Mesenchymal stem cell (in vitro differentiated cells and primary cell): ENCODE results near the gene DNASE2.

Experiments used
- DNase-seq: peaks from one replicate; pipeline ENCODE4 v3.0.0-alpha.2; 2013
- H2AFZ ChIP-seq: one replicate; pipeline ENCODE4 v1.6.1; 2013; ENCODE audit warnings: low read depth, mild to moderate bottlenecking, control low read depth, inconsistent platforms, low read length, moderate library complexity
- H2AK5ac ChIP-seq: 2 replicates; pipeline ENCODE4 v1.6.1; 2013; ENCODE audit warnings: low read length, moderate library complexity, mild to moderate bottlenecking, inconsistent platforms; ENCODE audit not compliant: severe bottlenecking
- H2BK120ac ChIP-seq: one replicate; pipeline ENCODE4 v1.6.1; 2013; ENCODE audit warnings: low read depth, mild to moderate bottlenecking, inconsistent platforms, low read length, moderate library complexity
- H2BK12ac ChIP-seq, 2 experiments: one replicate each; pipeline ENCODE4 v1.6.1; 2013; ENCODE audit warnings: inconsistent platforms in 2 of 2, low read length in 2 of 2, mild to moderate bottlenecking in 2 of 2, moderate library complexity in 2 of 2, control low read depth in 1 of 2
- H2BK15ac ChIP-seq: one replicate; pipeline ENCODE4 v1.6.1; 2013; ENCODE audit warnings: mild to moderate bottlenecking, low read depth, inconsistent platforms; ENCODE audit not compliant: poor library complexity, severe bottlenecking
- H2BK5ac ChIP-seq: 2 replicates; pipeline ENCODE4 v1.6.1; 2013; ENCODE audit warnings: low read depth, mild to moderate bottlenecking, low read length, control low read depth, inconsistent platforms; ENCODE audit not compliant: poor library complexity, severe bottlenecking
- H3K14ac ChIP-seq, 2 experiments: one replicate each; pipeline ENCODE4 v1.6.1; 2013; ENCODE audit warnings: inconsistent platforms in 2 of 2, low read length in 2 of 2, control low read depth in 1 of 2, mild to moderate bottlenecking in 1 of 2, moderate library complexity in 1 of 2
- H3K18ac ChIP-seq, 2 experiments: one replicate each; pipeline ENCODE4 v1.6.1; 2013; ENCODE audit warnings: inconsistent platforms in 2 of 2, low read length in 2 of 2, control low read depth in 1 of 2, low read depth in 1 of 2, mild to moderate bottlenecking in 1 of 2
- H3K23ac ChIP-seq, 2 experiments: one replicate each; pipeline ENCODE4 v1.6.1; 2013; ENCODE audit warnings: inconsistent platforms in 2 of 2, low read length in 2 of 2, mild to moderate bottlenecking in 2 of 2, moderate library complexity in 2 of 2, control low read depth in 1 of 2
- H3K27ac ChIP-seq: 2 replicates; pipeline ENCODE4 v1.5.1; 2013; ENCODE audit warnings: mild to moderate bottlenecking, moderate library complexity, low read length, control low read depth, inconsistent platforms; ENCODE audit not compliant: poor library complexity, severe bottlenecking
- H3K27me3 ChIP-seq, 2 experiments: 2 replicates each; pipeline versions ENCODE4 v1.6.1 to v1.7.0; 2013; ENCODE audit warnings: low read length in 2 of 2, mild to moderate bottlenecking in 2 of 2, moderate library complexity in 2 of 2, control low read depth in 1 of 2, inconsistent platforms in 1 of 2; ENCODE audit not compliant: control insufficient read depth in 1 of 2, insufficient read depth in 1 of 2
- H3K36me3 ChIP-seq, 2 experiments: 2 replicates each; pipeline versions ENCODE4 v1.6.1 to v1.7.0; 2013; ENCODE audit warnings: low read length in 2 of 2, control low read depth in 1 of 2, inconsistent platforms in 1 of 2, low read depth in 1 of 2, mild to moderate bottlenecking in 1 of 2; ENCODE audit not compliant: insufficient read depth in 2 of 2, control insufficient read depth in 1 of 2
- H3K4ac ChIP-seq, 2 experiments: one replicate each; pipeline ENCODE4 v1.6.1; 2013; ENCODE audit warnings: inconsistent platforms in 2 of 2, low read length in 2 of 2, mild to moderate bottlenecking in 2 of 2, moderate library complexity in 2 of 2, control low read depth in 1 of 2, low read depth in 1 of 2
- H3K4me1 ChIP-seq: 2 replicates; pipeline ENCODE4 v1.6.1; 2013; ENCODE audit warnings: low read depth, low read length, control low read depth; ENCODE audit not compliant: control insufficient read depth, insufficient read depth
- H3K4me2 ChIP-seq: 2 replicates; pipeline ENCODE4 v1.6.1; 2013; ENCODE audit warnings: low read length, mild to moderate bottlenecking, inconsistent platforms; ENCODE audit not compliant: poor library complexity, severe bottlenecking
- H3K4me3 ChIP-seq, 2 experiments: 2 replicates each; pipeline versions ENCODE4 v1.5.1 to v1.7.0; 2013; ENCODE audit warnings: low read length in 2 of 2, mild to moderate bottlenecking in 2 of 2, control low read depth in 1 of 2, low read depth in 1 of 2; ENCODE audit not compliant: insufficient read depth in 1 of 2
- H3K79me1 ChIP-seq: replicated peaks from 2 replicates; pipeline ENCODE4 v1.6.1; 2013; ENCODE audit warnings: mild to moderate bottlenecking, control low read depth, low read length, inconsistent platforms; ENCODE audit not compliant: poor library complexity, severe bottlenecking
- H3K9ac ChIP-seq: 2 replicates; pipeline ENCODE4 v1.7.0; 2013; ENCODE audit warnings: mild to moderate bottlenecking, low read length, moderate library complexity
- H3K9me3 ChIP-seq: 2 replicates; pipeline ENCODE4 v1.7.0; 2013; ENCODE audit warnings: mild to moderate bottlenecking, low read length; ENCODE audit not compliant: control insufficient read depth
- H4K8ac ChIP-seq: one replicate; pipeline ENCODE4 v1.6.1; 2013; ENCODE audit warnings: inconsistent platforms, mild to moderate bottlenecking, low read length, moderate library complexity
- H4K91ac ChIP-seq: one replicate; pipeline ENCODE4 v1.6.1; 2013; ENCODE audit warnings: mild to moderate bottlenecking, low read length, inconsistent platforms
- WGBS: methylation state at CpG from one replicate; pipeline ENCODE4 v1.1.7; 2013; ENCODE audit warnings: mixed read lengths; 5-methylcytosine and 5-hydroxymethylcytosine counted together

Gene DNASE2

DNA sequence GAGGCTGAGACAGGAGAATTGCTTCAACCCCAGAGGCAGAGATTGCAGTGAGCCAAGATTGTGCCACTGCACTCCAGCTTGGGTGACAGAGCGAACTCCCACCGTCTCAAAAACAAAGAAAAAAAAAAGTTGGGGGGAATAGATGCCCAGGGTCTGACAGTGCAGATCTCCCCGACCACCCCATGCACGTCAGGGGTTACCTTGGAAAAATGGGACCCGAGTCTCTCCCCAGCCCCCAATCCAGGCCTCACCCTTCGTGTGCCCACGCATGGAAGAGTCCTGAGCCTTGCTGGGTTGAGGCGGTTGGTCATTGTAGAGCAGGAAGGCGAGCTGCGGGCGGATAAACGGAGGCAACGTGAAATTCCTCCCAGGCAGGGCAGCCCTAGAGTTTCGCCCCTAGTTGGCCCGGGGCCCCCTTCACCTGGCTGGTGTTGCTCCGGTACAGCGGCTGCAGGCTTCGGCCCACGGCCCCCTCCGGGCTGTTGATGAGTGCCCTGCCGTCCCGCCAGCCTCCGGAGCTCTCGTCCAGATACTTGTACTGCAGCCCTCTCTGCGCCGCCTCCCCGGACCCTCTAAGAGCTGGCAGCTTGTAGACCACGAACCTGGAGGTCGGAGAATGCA is 588 bp downstream of the DNASE2 start:
- Histone ChIP-seq H3K9me3 (peaks cover 7% of the 10 kb centered on the region), H4K8ac (peak overlapping the region; percentile 93), H3K4ac (no peak overlapping the region), H3K36me3 (peaks cover 5 to 11% of the 10 kb centered on the region in 2 experiments), H2BK15ac (no peak overlapping the region), H2AFZ (peak overlapping the region; percentile 94), H3K18ac (peak overlapping the region; percentile 81 to 83), H2BK5ac (no peak overlapping the region), H3K4me3 (peak overlapping the region; percentile 68 to 96), H2AK5ac (no peak overlapping the region), H3K27ac (no peak overlapping the region), H2BK12ac (peak overlapping the region in 1 of 2 experiments; percentile 18), H3K4me2 (peak overlapping the region; percentile 94), H3K79me1 (no peaks in the 10 kb centered on the region), H3K27me3 (peaks cover 16 to 18% of the 10 kb centered on the region in 2 experiments), H3K23ac (no peak overlapping the region), H3K14ac (peak overlapping the region in 1 of 2 experiments; percentile 9), H3K9ac (peak overlapping the region; percentile 92), H3K4me1 (peaks cover 14% of the 10 kb centered on the region), H2BK120ac (no peak overlapping the region), H4K91ac (peak overlapping the region; percentile 67)
- DNase-seq = no peak
- 17% methylated on average over 28 of the region's 29 CpGs for WGBS

DNA sequence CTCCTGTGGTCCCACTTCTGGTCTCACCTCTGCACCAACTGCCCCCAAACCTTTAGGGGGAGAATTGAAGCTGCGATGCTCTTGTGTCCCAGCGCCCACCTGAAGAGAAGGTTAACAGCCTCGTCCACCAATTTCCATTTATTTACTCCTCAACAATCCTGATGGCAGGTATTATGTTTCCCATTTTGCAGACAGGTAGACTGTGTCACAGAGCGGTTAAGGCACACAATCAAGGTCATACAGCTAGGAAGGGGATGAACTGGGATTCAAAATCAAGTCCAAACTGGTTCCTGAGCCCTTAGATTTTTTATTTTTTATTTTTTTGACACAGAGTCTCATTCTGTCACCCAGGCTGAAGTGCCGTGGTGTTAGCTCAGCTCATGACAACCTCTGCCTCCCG is 6.2 kb downstream of the DNASE2 start:
- no peak overlapping the region for H3K14ac ChIP-seq
- no peak overlapping the region for H3K18ac ChIP-seq
- H3K4me3 ChIP-seq = no peak overlapping the region
- no peak for DNase-seq
- no peak overlapping the region for H4K91ac ChIP-seq
- H3K9me3 ChIP-seq = no peaks in the 10 kb centered on the region
- H4K8ac ChIP-seq = no peak overlapping the region
- no peaks in the 10 kb centered on the region for H3K79me1 ChIP-seq
- H2AK5ac ChIP-seq = no peak overlapping the region
- H3K27ac ChIP-seq = no peak overlapping the region
- no peak overlapping the region for H2BK15ac ChIP-seq
- H3K27me3 ChIP-seq = peaks cover 0 to 7% of the 10 kb centered on the region in 2 experiments
- no peak overlapping the region for H3K4me2 ChIP-seq
- H3K4ac ChIP-seq = no peak overlapping the region
- H3K9ac ChIP-seq = no peak overlapping the region
- H3K23ac ChIP-seq = no peak overlapping the region
- no peak overlapping the region for H2AFZ ChIP-seq
- whole genome bisulfite sequencing = 89% methylated on average over 6 of the region's 6 CpGs
- H2BK120ac ChIP-seq = no peak overlapping the region
- no peak overlapping the region for H2BK5ac ChIP-seq
- H2BK12ac ChIP-seq = no peak overlapping the region
- H3K4me1 ChIP-seq = peaks cover 3% of the 10 kb centered on the region
- peaks cover 17 to 23% of the 10 kb centered on the region in 2 experiments for H3K36me3 ChIP-seq

DNA sequence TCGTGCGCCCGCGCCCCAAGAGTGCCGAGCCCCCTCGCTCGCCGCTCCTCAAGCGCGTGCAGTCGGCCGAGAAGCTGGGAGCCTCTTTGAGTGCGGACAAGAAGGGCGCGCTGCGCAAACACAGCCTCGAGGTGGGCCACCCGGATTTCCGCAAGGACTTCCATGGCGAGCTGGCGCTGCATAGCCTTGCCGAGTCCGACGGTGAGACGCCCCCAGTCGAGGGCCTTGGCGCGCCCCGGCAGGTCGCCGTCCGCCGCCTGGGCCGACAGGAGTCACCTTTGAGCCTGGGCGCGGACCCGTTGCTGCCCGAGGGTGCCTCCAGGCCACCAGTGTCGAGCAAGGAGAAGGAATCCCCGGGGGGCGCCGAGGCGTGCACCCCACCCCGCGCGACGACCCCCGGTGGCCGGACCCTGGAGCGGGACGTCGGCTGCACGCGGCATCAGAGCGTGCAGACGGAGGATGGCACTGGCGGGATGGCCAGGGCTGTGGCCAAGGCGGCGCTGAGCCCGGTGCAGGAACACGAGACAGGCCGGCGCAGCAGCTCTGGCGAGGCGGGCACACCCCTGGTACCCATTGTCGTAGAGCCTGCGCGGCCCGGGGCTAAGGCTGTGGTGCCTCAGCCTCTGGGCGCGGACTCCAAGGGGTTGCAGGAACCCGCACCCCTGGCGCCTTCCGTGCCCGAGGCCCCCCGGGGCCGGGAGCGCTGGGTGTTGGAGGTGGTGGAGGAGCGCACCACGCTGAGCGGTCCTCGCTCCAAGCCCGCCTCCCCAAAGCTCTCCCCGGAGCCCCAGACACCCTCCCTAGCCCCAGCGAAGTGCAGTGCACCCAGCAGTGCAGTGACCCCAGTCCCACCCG is 7.1 kb downstream of the DNASE2 start:
- WGBS = 97% methylated on average over 75 of the region's 86 CpGs
- H2BK5ac ChIP-seq = no peak overlapping the region
- no peaks in the 10 kb centered on the region for H3K9me3 ChIP-seq
- no peak overlapping the region for H2AK5ac ChIP-seq
- H4K8ac ChIP-seq = no peak overlapping the region
- H3K14ac ChIP-seq = no peak overlapping the region
- H2BK15ac ChIP-seq = no peak overlapping the region
- H3K4me1 ChIP-seq = peaks cover 3% of the 10 kb centered on the region
- no peak for DNase-seq
- peaks cover 0 to 7% of the 10 kb centered on the region in 2 experiments for H3K27me3 ChIP-seq
- H2BK12ac ChIP-seq = no peak overlapping the region
- H3K4me2 ChIP-seq = no peak overlapping the region
- no peak overlapping the region for H3K23ac ChIP-seq
- H3K27ac ChIP-seq = no peak overlapping the region
- no peak overlapping the region for H3K4ac ChIP-seq
- no peak overlapping the region for H3K4me3 ChIP-seq
- peaks cover 17 to 23% of the 10 kb centered on the region in 2 experiments for H3K36me3 ChIP-seq
- no peak overlapping the region for H3K9ac ChIP-seq
- H4K91ac ChIP-seq = no peak overlapping the region
- no peaks in the 10 kb centered on the region for H3K79me1 ChIP-seq
- H3K18ac ChIP-seq = no peak overlapping the region
- no peak overlapping the region for H2BK120ac ChIP-seq
- H2AFZ ChIP-seq = no peak overlapping the region
